ENCODE results near the gene BRMS1L. TPM values are rescaled to one million over a fixed set of nuclear protein-coding genes. Genes with fewer than 3 reads are reported as not detected.

Gene BRMS1L
- total and polyA plus RNA-seq, 5 donors from 2014 or later = 3.1 to 13.3 (median 4.2) TPM

GRCh38 chr14:35810963-35811362, 15.2 kb upstream of the BRMS1L start:
- ATAC-seq (ENCODE audit: low read depth in 2 of 2) (no peak), DNase-seq (no peak)
- Histone ChIP-seq H3K4me1 (ENCODE audit: control insufficient read depth, insufficient read depth, low read length, poor library complexity, severe bottlenecking) (peaks cover 24% of the 10 kb centered on the region), H3K4me3 (ENCODE audit: low read depth, low read length) (no peak overlapping the region), H3K27ac (ENCODE audit: insufficient read depth, low read length, poor library complexity, severe bottlenecking) (no peak overlapping the region), H3K36me3 (ENCODE audit: control insufficient read depth, insufficient read depth, low read length) (no peaks in the 10 kb centered on the region), H3K9me3 (ENCODE audit: control insufficient read depth in 2 of 2, low read length in 2 of 2) (no peaks in the 10 kb centered on the region), H3K27me3 (ENCODE audit: control insufficient read depth, insufficient read depth, low read length) (no peaks in the 10 kb centered on the region)
- Mint-ChIP-seq H3K27me3 (peaks cover 12% of the 10 kb centered on the region), H3K27ac (peak overlapping the region in 1 of 3 donors; percentile 7), H3K4me1 (peaks cover 16 to 29% (median 26%) of the 10 kb centered on the region in 4 donors), H3K9me3 (no peaks in the 10 kb centered on the region), H3K36me3 (no peaks in the 10 kb centered on the region), H3K4me3 (no peak overlapping the region)

- peak; percentile 82 to 83 for ATAC-seq (ENCODE audit: low read depth in 2 of 2)
- Histone ChIP-seq H3K4me3 (ENCODE audit: low read depth, low read length) (no peak overlapping the region), H3K4me1 (ENCODE audit: control insufficient read depth, insufficient read depth, low read length, poor library complexity, severe bottlenecking) (no peaks in the 10 kb centered on the region), H3K27me3 (ENCODE audit: control insufficient read depth, insufficient read depth, low read length) (no peaks in the 10 kb centered on the region), H3K9me3 (ENCODE audit: control insufficient read depth in 2 of 2, low read length in 2 of 2) (no peaks in the 10 kb centered on the region), H3K36me3 (ENCODE audit: control insufficient read depth, insufficient read depth, low read length) (no peaks in the 10 kb centered on the region), H3K27ac (ENCODE audit: insufficient read depth, low read length, poor library complexity, severe bottlenecking) (no peak overlapping the region)
- Mint-ChIP-seq H3K27ac (no peak overlapping the region), H3K27me3 (peaks cover 21% of the 10 kb centered on the region), H3K4me1 (peaks cover 0 to 8% (median 3%) of the 10 kb centered on the region in 4 donors), H3K4me3 (peak overlapping the region in 1 of 4 donors; percentile 38), H3K9me3 (no peaks in the 10 kb centered on the region), H3K36me3 (no peaks in the 10 kb centered on the region)
- DNase-seq = peak; percentile 64 to 81 (median 73)
These were observed 11.7 kb upstream of the BRMS1L start for GRCh38 chr14:35814371-35815005.

- peak in 2 of 3 donors; percentile 24 to 47 for DNase-seq
- ATAC-seq (ENCODE audit: low read depth in 2 of 2) = peak in 1 of 2 donors; percentile 38
- no peak overlapping the region for H3K27ac Mint-ChIP-seq
- Histone ChIP-seq H3K9me3 (ENCODE audit: control insufficient read depth in 2 of 2, low read length in 2 of 2) (no peaks in the 10 kb centered on the region), H3K36me3 (ENCODE audit: control insufficient read depth, insufficient read depth, low read length) (no peaks in the 10 kb centered on the region), H3K27me3 (ENCODE audit: control insufficient read depth, insufficient read depth, low read length) (peaks cover 3% of the 10 kb centered on the region), H3K4me1 (ENCODE audit: control insufficient read depth, insufficient read depth, low read length, poor library complexity, severe bottlenecking) (no peaks in the 10 kb centered on the region), H3K4me3 (ENCODE audit: low read depth, low read length) (no peak overlapping the region), H3K27ac (ENCODE audit: insufficient read depth, low read length, poor library complexity, severe bottlenecking) (no peak overlapping the region)
- H3K4me1 Mint-ChIP-seq = peaks cover 0 to 3% (median 2%) of the 10 kb centered on the region in 4 donors
- H3K4me3 Mint-ChIP-seq = no peak overlapping the region
- peaks cover 21% of the 10 kb centered on the region for H3K27me3 Mint-ChIP-seq
- H3K36me3 Mint-ChIP-seq = no peaks in the 10 kb centered on the region
- no peaks in the 10 kb centered on the region for H3K9me3 Mint-ChIP-seq
These were observed 7.6 kb upstream of the BRMS1L start for GRCh38 chr14:35818346-35819115.

GRCh38 chr14:35819591-35820540, 6.3 kb upstream of the BRMS1L start:
- no peaks in the 10 kb centered on the region for H3K36me3 Mint-ChIP-seq
- H3K36me3 ChIP-seq (ENCODE audit: control insufficient read depth, insufficient read depth, low read length) = no peaks in the 10 kb centered on the region
- no peak overlapping the region for H3K27ac ChIP-seq (ENCODE audit: insufficient read depth, low read length, poor library complexity, severe bottlenecking)
- H3K9me3 Mint-ChIP-seq = no peaks in the 10 kb centered on the region
- ATAC-seq (ENCODE audit: low read depth in 2 of 2) (no peak), DNase-seq (no peak)
- peaks cover 15% of the 10 kb centered on the region for H3K27me3 Mint-ChIP-seq
- H3K9me3 ChIP-seq (ENCODE audit: control insufficient read depth in 2 of 2, low read length in 2 of 2) = no peaks in the 10 kb centered on the region
- no peaks in the 10 kb centered on the region for H3K4me1 ChIP-seq (ENCODE audit: control insufficient read depth, insufficient read depth, low read length, poor library complexity, severe bottlenecking)
- H3K27me3 ChIP-seq (ENCODE audit: control insufficient read depth, insufficient read depth, low read length) = peaks cover 3% of the 10 kb centered on the region
- no peak overlapping the region for H3K4me3 Mint-ChIP-seq
- H3K4me3 ChIP-seq (ENCODE audit: low read depth, low read length) = no peak overlapping the region
- H3K4me1 Mint-ChIP-seq = peaks cover 0 to 3% (median 1%) of the 10 kb centered on the region in 4 donors
- H3K27ac Mint-ChIP-seq = no peak overlapping the region

- Histone ChIP-seq H3K4me3 (ENCODE audit: low read depth, low read length) (no peak overlapping the region), H3K9me3 (ENCODE audit: control insufficient read depth in 2 of 2, low read length in 2 of 2) (no peaks in the 10 kb centered on the region), H3K27ac (ENCODE audit: insufficient read depth, low read length, poor library complexity, severe bottlenecking) (no peak overlapping the region), H3K36me3 (ENCODE audit: control insufficient read depth, insufficient read depth, low read length) (no peaks in the 10 kb centered on the region), H3K4me1 (ENCODE audit: control insufficient read depth, insufficient read depth, low read length, poor library complexity, severe bottlenecking) (peaks cover 4% of the 10 kb centered on the region), H3K27me3 (ENCODE audit: control insufficient read depth, insufficient read depth, low read length) (peaks cover 3% of the 10 kb centered on the region)
- ATAC-seq (ENCODE audit: low read depth in 2 of 2) = no peak
- peak in 2 of 3 donors; percentile 20 to 47 for DNase-seq
- no peak overlapping the region for H3K4me3 Mint-ChIP-seq
- no peaks in the 10 kb centered on the region for H3K9me3 Mint-ChIP-seq
- peaks cover 9% of the 10 kb centered on the region for H3K27me3 Mint-ChIP-seq
- H3K4me1 Mint-ChIP-seq = peaks cover 0 to 14% (median 6%) of the 10 kb centered on the region in 4 donors
- H3K36me3 Mint-ChIP-seq = no peaks in the 10 kb centered on the region
- H3K27ac Mint-ChIP-seq = no peak overlapping the region
These were observed 4.3 kb upstream of the BRMS1L start for GRCh38 chr14:35821564-35822411.

- Histone ChIP-seq H3K36me3 (ENCODE audit: control insufficient read depth, insufficient read depth, low read length) (no peaks in the 10 kb centered on the region), H3K9me3 (ENCODE audit: control insufficient read depth in 2 of 2, low read length in 2 of 2) (no peaks in the 10 kb centered on the region), H3K27me3 (ENCODE audit: control insufficient read depth, insufficient read depth, low read length) (peaks cover 3% of the 10 kb centered on the region), H3K27ac (ENCODE audit: insufficient read depth, low read length, poor library complexity, severe bottlenecking) (no peak overlapping the region), H3K4me3 (ENCODE audit: low read depth, low read length) (no peak overlapping the region), H3K4me1 (ENCODE audit: control insufficient read depth, insufficient read depth, low read length, poor library complexity, severe bottlenecking) (peaks cover 11% of the 10 kb centered on the region)
- peak overlapping the region in 1 of 3 donors; percentile 58 for H3K27ac Mint-ChIP-seq
- H3K9me3 Mint-ChIP-seq = no peaks in the 10 kb centered on the region
- no peaks in the 10 kb centered on the region for H3K36me3 Mint-ChIP-seq
- peaks cover 6% of the 10 kb centered on the region for H3K27me3 Mint-ChIP-seq
- H3K4me3 Mint-ChIP-seq = peak overlapping the region in 2 of 4 donors; percentile 68 to 74
- DNase-seq (no peak), ATAC-seq (ENCODE audit: low read depth in 2 of 2) (no peak)
- H3K4me1 Mint-ChIP-seq = peaks cover 5 to 21% (median 12%) of the 10 kb centered on the region in 4 donors
These were observed 3.6 kb upstream of the BRMS1L start for GRCh38 chr14:35822501-35822900.

Data from CD4-positive, CD25-positive, alpha-beta regulatory T cell (primary cell).